Left ventricle myocardium inferior (tissue), 1 donor: ENCODE measurements around the gene BCAP31. TPM values are rescaled to one million over a fixed set of nuclear protein-coding genes. Genes with fewer than 3 reads are reported as not detected.
"Not testable (repeated sequence)": the region's sequence is repeated elsewhere in the genome, so short reads cannot be mapped to it uniquely, and the experiment has no call there.

Source experiments
- DNase-seq: peaks from one replicate; pipeline ENCODE4 v3.0.0-alpha.2; 2020
- H3K27ac ChIP-seq: fragments of 200-600 bp; replicated peaks from 2 replicates; pipeline ENCODE4 v1.8.0; 2021
- H3K27me3 ChIP-seq: fragments of 200-600 bp; 2 replicates; pipeline ENCODE4 v1.8.0; 2021; ENCODE audit warnings: low read depth
- H3K36me3 ChIP-seq: fragments of 200-600 bp; 2 replicates; pipeline ENCODE4 v1.8.0; 2021
- H3K4me1 ChIP-seq: fragments of 200-600 bp; 2 replicates; pipeline ENCODE4 v1.8.0; 2021
- H3K4me3 ChIP-seq: fragments of 200-600 bp; 2 replicates; pipeline ENCODE4 v1.8.0; 2021; ENCODE audit warnings: mild to moderate bottlenecking, moderate library complexity
- H3K9me3 ChIP-seq: fragments of 200-600 bp; replicated peaks from 2 replicates; pipeline ENCODE4 v1.8.0; 2021
- intact Hi-C: fragments of 100-400 bp; cut with micrococcal nuclease; formaldehyde crosslinking; loops from one replicate; pipeline ENCODE4 v1.11.0; 2022
- total RNA-seq: library from RNA; stranded (reverse); fragmentation: NEBNext Ultra II Directional; extraction: Animal tissue kit (Norgen Biotek cat#: 25700); gene quantifications from one replicate; pipeline ENCODE4 v1.2.1, GENCODE V29; 2021
- TF ChIP-seq, protein P1 (sequence below): fragments of 200-600 bp; IDR thresholded peaks from 2 replicates; pipeline ENCODE4 v1.8.0; 2021; ENCODE audit warnings: antibody characterized with exemption, mild to moderate bottlenecking, borderline replicate concordance
- donor health status: DM: no; HTN: yes; CAD: no; lungs with severe emphysema.

Gene BCAP31
- total RNA-seq, 1 donor from 2014 or later, result 80.8 TPM

DNA sequence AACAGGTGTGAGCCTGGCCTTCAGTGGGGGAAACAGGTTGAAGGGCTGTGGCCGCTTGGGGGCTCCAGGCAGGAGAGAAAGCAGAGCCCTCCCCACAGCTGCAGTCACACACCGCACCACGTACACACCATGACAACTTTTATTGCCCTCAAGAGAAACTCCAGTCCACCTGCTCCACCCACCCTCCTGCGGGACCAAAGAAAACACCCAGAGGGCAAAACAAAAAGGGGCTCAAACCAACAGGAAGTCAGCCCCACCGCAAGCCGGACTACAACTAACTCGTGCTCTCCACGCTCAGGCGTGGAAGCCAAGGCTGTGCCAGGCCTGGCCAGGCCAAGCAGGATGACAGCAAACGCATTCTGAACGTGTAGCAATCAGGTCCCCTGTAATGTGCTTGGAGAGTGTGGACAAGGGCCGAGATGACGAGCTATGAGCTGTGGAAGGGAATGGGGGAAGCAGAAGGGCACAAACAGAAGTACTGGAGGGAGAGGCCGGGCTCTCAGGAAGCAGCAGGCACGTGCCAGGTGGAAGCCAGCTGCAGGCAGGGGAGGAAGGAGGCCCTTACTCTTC, 23.7 kb downstream of the BCAP31 start:
- no peak for DNase-seq

DNA sequence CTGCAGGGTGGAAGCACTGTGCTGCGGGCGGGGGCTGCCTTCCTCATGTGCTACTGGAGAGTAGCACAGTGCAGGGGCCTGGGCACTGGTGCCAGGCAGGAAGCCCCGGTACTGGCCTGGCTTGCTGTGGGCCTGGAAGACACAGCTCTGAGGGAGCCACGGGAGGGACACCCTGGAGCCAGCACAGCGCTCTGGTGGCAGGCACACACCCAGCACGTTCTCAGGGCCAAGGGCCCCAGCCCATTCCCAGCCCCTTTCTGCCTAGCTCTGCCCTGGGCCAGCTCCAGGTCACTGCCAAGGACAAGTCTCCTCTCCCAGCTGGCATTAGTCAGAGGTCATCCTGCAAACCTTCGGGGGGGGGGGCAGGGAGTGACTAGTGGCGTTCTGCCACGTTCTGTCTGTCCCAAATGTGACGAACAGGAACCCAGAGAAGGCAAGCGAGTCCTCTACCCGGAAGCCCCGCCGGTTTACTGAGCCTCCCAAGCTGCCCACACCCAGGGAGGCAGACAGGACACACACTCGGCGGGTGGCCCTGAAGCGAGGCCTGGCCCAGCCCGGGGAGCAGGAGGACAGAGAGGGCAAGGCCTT, 24.3 kb downstream of the BCAP31 start:
- intact Hi-C loops, H3K36me3 ChIP-seq, H3K27me3 ChIP-seq, H3K9me3 ChIP-seq, H3K4me3 ChIP-seq: not testable (repeated sequence)
- peak; percentile 52 for DNase-seq
- Histone ChIP-seq H3K4me1 (peaks cover 49% of the 10 kb centered on the region), H3K27ac (peak overlapping the region; percentile 86)

More for the DNA sequence above, 23.7 kb downstream of the BCAP31 start:
- Histone ChIP-seq H3K36me3 (peaks cover 4% of the 10 kb centered on the region), H3K27me3 (no peaks in the 10 kb centered on the region), H3K4me1 (peaks cover 48% of the 10 kb centered on the region), H3K27ac (peak overlapping the region; percentile 86), H3K4me3 (no peak overlapping the region), H3K9me3 (no peaks in the 10 kb centered on the region)
- intact Hi-C loops, result no loop called here
- TF ChIP-seq, protein P1, sequence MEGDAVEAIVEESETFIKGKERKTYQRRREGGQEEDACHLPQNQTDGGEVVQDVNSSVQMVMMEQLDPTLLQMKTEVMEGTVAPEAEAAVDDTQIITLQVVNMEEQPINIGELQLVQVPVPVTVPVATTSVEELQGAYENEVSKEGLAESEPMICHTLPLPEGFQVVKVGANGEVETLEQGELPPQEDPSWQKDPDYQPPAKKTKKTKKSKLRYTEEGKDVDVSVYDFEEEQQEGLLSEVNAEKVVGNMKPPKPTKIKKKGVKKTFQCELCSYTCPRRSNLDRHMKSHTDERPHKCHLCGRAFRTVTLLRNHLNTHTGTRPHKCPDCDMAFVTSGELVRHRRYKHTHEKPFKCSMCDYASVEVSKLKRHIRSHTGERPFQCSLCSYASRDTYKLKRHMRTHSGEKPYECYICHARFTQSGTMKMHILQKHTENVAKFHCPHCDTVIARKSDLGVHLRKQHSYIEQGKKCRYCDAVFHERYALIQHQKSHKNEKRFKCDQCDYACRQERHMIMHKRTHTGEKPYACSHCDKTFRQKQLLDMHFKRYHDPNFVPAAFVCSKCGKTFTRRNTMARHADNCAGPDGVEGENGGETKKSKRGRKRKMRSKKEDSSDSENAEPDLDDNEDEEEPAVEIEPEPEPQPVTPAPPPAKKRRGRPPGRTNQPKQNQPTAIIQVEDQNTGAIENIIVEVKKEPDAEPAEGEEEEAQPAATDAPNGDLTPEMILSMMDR, result no peak

DNA sequence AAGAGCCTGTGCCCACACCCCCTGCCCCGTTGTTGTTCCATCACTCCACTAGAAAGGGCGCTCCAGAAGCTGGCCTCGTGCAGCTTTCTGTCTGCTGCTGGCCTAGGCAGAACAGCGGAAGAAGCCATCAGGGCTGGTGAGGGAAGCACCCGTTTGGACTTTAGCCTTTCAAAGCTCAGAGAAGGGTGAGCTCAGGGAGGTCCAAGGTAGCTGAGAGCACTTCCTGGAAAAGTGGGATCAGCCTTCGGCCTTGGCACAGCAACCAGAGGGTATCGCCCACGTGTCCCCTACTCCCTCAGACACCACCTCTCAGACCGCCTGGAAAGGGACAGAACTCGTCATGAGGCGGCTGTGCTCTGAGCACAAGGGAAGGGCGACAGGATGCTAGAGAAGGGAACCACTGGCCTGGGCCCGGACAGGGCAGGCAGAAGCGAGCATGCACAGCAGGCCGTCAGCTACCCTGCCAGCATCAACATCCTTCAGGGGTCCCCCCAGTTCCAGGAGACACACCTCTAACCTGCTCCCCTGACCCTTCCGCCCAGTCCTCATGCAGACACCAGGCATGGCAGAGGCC, 24.9 kb downstream of the BCAP31 start:
- H3K36me3 ChIP-seq, DNase-seq, H3K27me3 ChIP-seq, intact Hi-C loops, H3K4me3 ChIP-seq, H3K9me3 ChIP-seq: not testable (repeated sequence)
- Histone ChIP-seq H3K4me1 (peaks cover 48% of the 10 kb centered on the region), H3K27ac (peak overlapping the region; percentile 86)

DNA sequence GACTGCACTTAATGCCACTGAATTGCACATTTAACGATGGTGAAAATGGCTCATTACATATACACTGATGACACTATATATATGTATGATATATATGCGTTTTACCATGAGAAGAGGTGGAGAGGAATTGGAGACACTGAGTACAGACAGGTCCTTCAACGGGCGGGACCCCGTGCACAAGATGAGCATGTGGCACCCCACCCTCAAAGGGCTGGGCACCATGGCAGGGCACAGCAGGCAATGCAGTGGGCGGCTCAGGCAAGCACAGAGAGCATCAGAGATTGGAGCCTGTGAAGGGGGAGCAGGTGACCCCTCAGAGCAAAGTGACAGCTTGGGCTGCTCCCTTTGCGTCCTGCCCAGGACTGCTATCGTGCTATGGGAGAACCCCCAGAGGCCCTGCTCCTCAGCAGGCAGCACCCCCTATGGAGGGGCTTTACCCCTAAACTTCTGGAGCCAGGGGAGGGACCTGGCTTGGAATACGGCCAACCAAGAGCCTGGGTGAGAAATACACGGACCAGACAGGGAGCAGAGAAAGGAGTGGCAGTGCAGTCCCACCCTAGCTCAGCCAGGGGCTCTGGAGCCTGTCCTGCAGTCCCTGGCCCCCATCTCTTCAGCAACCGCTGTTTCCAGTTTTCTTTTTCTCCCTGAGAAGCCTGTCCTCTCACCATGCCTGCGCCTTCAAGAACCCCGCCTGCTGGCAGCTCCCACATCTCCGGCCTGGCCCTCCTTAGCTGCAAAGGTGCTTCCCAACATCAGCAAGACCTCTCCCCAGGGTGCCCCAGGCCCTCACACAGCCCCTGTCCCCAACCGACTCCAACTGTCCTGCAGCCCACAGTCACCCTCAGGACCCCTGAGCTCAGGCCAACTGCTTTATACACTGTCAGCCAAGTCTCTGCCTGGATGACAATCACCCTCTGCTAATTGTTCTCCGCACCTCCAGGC, 26.0 kb downstream of the BCAP31 start:
- intact Hi-C loops, result no loop called here
- TF ChIP-seq, protein P1, result no peak
- H3K4me1 ChIP-seq, result peaks cover 37% of the 10 kb centered on the region

DNA sequence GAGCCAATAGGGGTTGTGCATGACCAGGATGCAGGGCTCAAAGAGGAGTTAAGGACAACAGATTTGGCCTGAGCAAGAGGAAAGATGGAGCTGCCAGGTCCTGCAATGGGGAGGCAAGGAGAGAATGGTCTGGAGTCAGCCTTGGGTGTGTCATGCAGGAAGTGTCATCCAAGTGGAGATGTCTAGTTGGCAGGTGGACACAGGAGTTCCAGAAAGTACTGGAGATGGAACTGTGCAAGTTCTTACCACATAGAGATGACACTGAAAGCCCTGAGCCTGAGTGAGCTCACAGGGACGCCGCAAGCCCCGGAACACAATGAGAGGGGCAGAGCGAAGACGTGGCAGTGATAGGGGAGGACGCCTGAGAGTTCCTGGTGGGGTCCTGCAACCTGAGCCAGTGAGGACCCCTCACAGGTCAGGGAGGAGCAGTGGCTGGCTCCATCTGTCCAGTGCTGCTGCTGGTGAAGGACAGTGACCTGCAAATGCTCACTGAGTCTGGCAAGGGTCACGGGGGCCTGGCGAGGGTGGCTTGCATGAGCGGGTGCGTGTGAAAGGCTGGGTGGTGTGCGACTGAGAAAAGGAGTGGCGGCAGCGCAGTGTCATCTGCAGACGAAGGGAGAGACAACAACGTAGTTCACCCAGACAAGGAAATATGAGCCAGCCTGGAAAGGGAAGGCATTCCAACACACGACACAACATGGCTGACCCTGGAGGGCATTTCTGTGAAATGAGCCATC, 27.0 kb downstream of the BCAP31 start:
- intact Hi-C loops, H3K27me3 ChIP-seq, H3K4me3 ChIP-seq, DNase-seq, H3K9me3 ChIP-seq, H3K36me3 ChIP-seq: not testable (repeated sequence)
- peaks cover 36% of the 10 kb centered on the region for H3K4me1 ChIP-seq
- peak overlapping the region; percentile 86 for H3K27ac ChIP-seq

More for the DNA sequence above, 26.0 kb downstream of the BCAP31 start:
- Histone ChIP-seq H3K9me3 (no peaks in the 10 kb centered on the region), H3K27ac (peak overlapping the region; percentile 86), H3K4me3 (no peak overlapping the region), H3K27me3 (no peaks in the 10 kb centered on the region), H3K36me3 (no peaks in the 10 kb centered on the region)
- DNase-seq, result no peak

DNA sequence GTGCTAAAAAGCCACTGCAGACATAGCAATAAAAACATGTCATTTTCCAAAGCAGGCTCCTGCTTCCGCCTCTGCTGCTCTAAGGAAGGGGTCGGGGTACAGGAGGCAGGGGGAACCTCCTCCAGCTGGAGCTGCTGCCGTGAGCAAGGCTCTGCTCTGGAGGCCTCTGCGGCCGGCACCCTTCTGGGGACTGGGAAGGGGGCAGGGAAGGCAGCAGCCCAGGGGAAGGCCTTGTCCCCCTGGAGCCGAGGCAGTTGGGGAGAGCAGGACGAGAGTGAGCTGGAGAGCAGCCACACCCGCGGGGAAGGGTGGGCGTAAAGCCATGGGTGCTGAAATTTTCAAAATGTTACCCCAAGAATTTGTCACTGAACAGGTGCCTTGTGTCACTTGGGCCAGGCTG, 27.6 kb downstream of the BCAP31 start:
- H3K27me3 ChIP-seq, H3K9me3 ChIP-seq, H3K4me3 ChIP-seq, DNase-seq, H3K36me3 ChIP-seq, intact Hi-C loops: not testable (repeated sequence)
- Histone ChIP-seq H3K4me1 (peaks cover 38% of the 10 kb centered on the region), H3K27ac (peak overlapping the region; percentile 19)

DNA sequence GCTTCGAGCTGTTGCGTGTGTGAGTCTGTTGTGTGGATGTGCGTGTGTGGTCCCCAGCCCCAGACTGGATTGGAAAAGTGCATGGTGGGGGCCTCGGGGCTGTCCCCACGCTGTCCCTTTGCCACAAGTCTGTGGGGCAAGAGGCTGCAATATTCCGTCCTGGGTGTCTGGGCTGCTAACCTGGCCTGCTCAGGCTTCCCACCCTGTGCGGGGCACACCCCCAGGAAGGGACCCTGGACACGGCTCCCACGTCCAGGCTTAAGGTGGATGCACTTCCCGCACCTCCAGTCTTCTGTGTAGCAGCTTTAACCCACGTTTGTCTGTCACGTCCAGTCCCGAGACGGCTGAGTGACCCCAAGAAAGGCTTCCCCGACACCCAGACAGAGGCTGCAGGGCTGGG, 28.1 kb downstream of the BCAP31 start:
- intact Hi-C loops, result no loop called here
- DNase-seq, result no peak
- Histone ChIP-seq H3K9me3 (no peaks in the 10 kb centered on the region), H3K4me3 (no peak overlapping the region), H3K27ac (no peak overlapping the region), H3K27me3 (no peaks in the 10 kb centered on the region), H3K36me3 (no peaks in the 10 kb centered on the region), H3K4me1 (peaks cover 40% of the 10 kb centered on the region)
- TF ChIP-seq, protein P1, result no peak
